ENCODE measurements around the gene EPB41L4B.

EPB41L4B gene

GRCh38 chr9:109314011-109314531 is 6.8 kb downstream of the EPB41L4B start (continued):
- no peak for TF ChIP-seq PRDM2 (tag by site-specific recombination; IDR thresholded peaks at IDR 0.05; ENCODE audit: borderline replicate concordance)
- TF ChIP-seq ZNF280D (tag by site-specific recombination; IDR thresholded peaks at IDR 0.05) = no peak
- TF ChIP-seq ZFHX2 (tag by site-specific recombination; conservative IDR thresholded peaks at IDR 0.05) = peak; percentile 36; the same call in 1 of the 2 replicates
- TF ChIP-seq ZNF335 (tag by site-specific recombination; conservative IDR thresholded peaks at IDR 0.05) = no peak
- no peak for TF ChIP-seq SP7 (tag by site-specific recombination; IDR thresholded peaks at IDR 0.05)
- TF ChIP-seq SCRT2 (tag by site-specific recombination; IDR thresholded peaks at IDR 0.05) = peak; percentile 43; the same call in 1 of the 2 replicates
- TF ChIP-seq ZBTB1 (tag by site-specific recombination; IDR thresholded peaks at IDR 0.05) = no peak
- TF ChIP-seq ZNF23 (tag by site-specific recombination; IDR thresholded peaks at IDR 0.05; ENCODE audit: borderline replicate concordance) = no peak

GRCh38 chr9:109313351-109313750 is 7.5 kb downstream of the EPB41L4B start:
- H3K36me3 ChIP-seq (ENCODE audit: control insufficient read depth in 2 of 2, insufficient read depth in 1 of 2, low read length in 2 of 2) = no peaks in the 10 kb centered on the region
- H3K4me1 ChIP-seq (ENCODE audit: control insufficient read depth, insufficient read depth, low read length) = peaks cover 12% of the 10 kb centered on the region
- no peak overlapping the region for H3K27ac ChIP-seq (ENCODE audit: extremely low read depth, low read depth, low read length)
- H3K9me3 ChIP-seq (ENCODE audit: control insufficient read depth, insufficient read depth, low read depth, low read length) = no peaks in the 10 kb centered on the region
- no peak overlapping the region for H3K4me3 ChIP-seq (ENCODE audit: low read depth, low read length)
- POLR2A ChIA-PET = no interaction called here
- CTCF ChIA-PET = interaction anchor here (0.5 to 0.7 kb wide), 3 partner anchors 120 to 1254 kb away, joined by 3 to 5 read pairs (median 4); no protein-coding TSS in a partner anchor
- TF ChIP-seq ZNF518A (tag by site-specific recombination; conservative IDR thresholded peaks at IDR 0.05; ENCODE audit: low read depth) (no peak), TSHZ1 (tag by site-specific recombination; IDR thresholded peaks at IDR 0.05; ENCODE audit: borderline replicate concordance) (no peak), ZNF658 (tag by site-specific recombination; IDR thresholded peaks at IDR 0.05) (no peak), MEIS1 (CRISPR knock-in tag; IDR thresholded peaks at IDR 0.05; ENCODE audit: borderline replicate concordance) (no peak), ZNF175 (tag by site-specific recombination; IDR thresholded peaks at IDR 0.05) (no peak), ZNF2 (tag by site-specific recombination; IDR thresholded peaks at IDR 0.05) (no peak), ZNF214 (tag by site-specific recombination; IDR thresholded peaks at IDR 0.05; ENCODE audit: borderline replicate concordance) (no peak), YY2 (tag by site-specific recombination; IDR thresholded peaks at IDR 0.05) (no peak), KLF16 (tag by site-specific recombination; IDR thresholded peaks at IDR 0.05) (no peak), ZNF335 (tag by site-specific recombination; conservative IDR thresholded peaks at IDR 0.05) (no peak)

Measured in HEK293 (cell line).